Right lobe of liver (tissue), 4 donors: Measurements from ENCODE around the gene DIDO1.

ENCODE experiments used
- POLR2A ChIP-seq: fragments of 450-650 bp; IDR thresholded peaks from one replicate; pipeline ENCODE4 v1.6.1; 2017; ENCODE audit warnings: antibody characterized with exemption, mild to moderate bottlenecking
- TF ChIP-seq, protein P1 (sequence below), 4 donors: fragments of 200-600 bp in 3 of 4; fragments of 450-650 bp in 1 of 4; IDR thresholded peaks; one replicate each; pipeline versions ENCODE4 v1.5.1 to v1.8.0; 2016 to 2022; ENCODE audit warnings: antibody characterized with exemption in 4 of 4, mild to moderate bottlenecking in 2 of 4
- donor health status: DM: no; HTN: no; CAD: no.
- donor health status: DM: no; HTN: no; CAD: no.
- donor health status: DM: no; HTN: yes; CAD: no.

DNA sequence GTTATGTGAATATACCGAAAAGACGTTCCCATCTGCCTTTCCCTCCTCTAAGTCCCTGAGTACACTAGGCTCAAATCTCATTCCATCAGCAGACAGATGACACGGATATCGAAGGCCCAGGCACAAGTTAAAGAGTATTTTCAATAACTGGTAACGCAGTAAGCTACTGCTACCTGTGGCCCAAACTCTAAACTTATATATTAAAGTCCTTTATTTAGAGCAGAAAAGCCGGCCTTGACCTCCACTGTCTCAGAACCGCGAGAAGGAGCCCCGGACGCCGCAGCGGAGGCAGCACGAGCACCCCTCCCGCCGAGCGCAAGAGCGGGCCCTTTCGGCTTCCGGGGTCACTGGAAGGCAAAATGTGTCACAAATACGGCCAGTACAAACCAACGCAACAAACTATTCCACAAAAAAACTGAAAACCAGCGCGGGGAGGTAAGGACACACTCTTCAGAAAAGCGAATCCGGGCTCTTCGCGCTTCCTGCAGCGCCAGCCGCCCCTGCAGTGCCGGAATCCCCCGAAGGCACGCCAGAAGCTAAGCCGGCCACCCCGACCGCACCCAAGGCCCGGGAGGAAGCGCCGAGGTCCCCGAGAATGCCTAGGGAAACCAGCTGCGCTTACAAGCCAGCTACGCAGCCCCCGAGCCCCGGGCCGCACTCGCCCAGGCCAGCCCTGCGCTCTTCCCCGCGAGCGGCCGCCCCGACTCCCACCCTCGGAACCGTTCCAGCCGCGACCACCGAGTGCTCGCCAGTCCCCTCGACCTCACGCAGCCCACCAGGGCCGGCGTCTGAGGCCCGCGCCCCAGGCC is 681 bp downstream of the DIDO1 start:
- no peak for TF ChIP-seq POLR2A
- TF ChIP-seq, protein P1, sequence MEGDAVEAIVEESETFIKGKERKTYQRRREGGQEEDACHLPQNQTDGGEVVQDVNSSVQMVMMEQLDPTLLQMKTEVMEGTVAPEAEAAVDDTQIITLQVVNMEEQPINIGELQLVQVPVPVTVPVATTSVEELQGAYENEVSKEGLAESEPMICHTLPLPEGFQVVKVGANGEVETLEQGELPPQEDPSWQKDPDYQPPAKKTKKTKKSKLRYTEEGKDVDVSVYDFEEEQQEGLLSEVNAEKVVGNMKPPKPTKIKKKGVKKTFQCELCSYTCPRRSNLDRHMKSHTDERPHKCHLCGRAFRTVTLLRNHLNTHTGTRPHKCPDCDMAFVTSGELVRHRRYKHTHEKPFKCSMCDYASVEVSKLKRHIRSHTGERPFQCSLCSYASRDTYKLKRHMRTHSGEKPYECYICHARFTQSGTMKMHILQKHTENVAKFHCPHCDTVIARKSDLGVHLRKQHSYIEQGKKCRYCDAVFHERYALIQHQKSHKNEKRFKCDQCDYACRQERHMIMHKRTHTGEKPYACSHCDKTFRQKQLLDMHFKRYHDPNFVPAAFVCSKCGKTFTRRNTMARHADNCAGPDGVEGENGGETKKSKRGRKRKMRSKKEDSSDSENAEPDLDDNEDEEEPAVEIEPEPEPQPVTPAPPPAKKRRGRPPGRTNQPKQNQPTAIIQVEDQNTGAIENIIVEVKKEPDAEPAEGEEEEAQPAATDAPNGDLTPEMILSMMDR (IDR thresholded peaks at IDR 0.05) = no peak
